WI38 (cell line): ENCODE measurements around the gene PRRG4.
A peak's percentile ranks its signal among the peaks of the same experiment; 100 is the strongest.
"Not testable (repeated sequence)": the region's sequence is repeated elsewhere in the genome, so short reads cannot be mapped to it uniquely, and the experiment has no call there.

ENCODE experiments used
- H3K4me3 ChIP-seq: 2 replicates; pipeline ENCODE4 v1.5.1; 2011; ENCODE audit warnings: low read depth, mild to moderate bottlenecking, control low read depth, low read length
- CTCF ChIP-seq: IDR thresholded peaks from 2 replicates; pipeline ENCODE4 v1.5.1; 2012; ENCODE audit warnings: low read depth, mild to moderate bottlenecking, control low read depth, low read length

PRRG4 gene

DNA sequence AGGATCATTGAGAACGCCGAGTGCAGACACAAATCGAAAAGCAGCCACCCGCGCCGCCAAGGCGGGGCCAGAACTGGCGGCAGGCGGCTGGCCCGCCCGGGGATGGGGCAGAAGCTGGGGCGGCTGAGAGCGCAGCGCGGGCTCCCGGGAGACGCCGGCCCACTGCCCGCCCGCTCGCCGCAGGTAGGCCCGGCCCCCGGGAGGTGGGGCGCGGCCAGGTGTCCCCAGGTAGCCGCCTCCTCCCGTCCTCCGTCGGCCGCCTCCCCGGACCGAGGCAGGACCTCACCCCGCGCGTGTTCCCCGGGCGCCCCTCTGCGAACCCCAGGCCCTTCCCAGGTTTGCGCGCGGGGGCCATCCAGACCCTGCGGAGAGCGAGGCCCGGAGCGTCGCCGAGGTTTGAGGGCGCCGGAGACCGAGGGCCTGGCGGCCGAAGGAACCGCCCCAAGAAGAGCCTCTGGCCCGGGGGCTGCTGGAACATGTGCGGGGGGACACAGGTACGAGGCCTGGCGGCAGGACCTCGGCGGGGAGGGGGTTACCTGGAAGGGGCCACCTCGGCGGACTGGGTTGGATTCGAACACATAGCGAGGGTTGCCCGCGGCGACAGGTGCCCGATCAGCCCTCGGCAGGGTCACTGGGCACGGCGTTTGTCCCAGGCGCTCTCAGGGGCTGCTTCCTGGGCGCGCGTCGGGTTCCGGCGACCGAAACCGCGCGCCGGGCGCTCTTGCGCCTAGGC, at the start of gene PRRG4:
Gene PRRG4 (plus strand): TSS at position 248 of the 733 bp plus-strand sequence. CDS start 603 bp downstream, outside the sequence.
- H3K4me3 ChIP-seq, result peak within 1 kb of the TSS; percentile 63

GRCh38 chr11:32780839-32781238, 48.9 kb upstream of the PRRG4 start:
- not testable (repeated sequence) for H3K4me3 ChIP-seq

More for the DNA sequence above, at the start of gene PRRG4:
- TF ChIP-seq CTCF, result no peak

DNA sequence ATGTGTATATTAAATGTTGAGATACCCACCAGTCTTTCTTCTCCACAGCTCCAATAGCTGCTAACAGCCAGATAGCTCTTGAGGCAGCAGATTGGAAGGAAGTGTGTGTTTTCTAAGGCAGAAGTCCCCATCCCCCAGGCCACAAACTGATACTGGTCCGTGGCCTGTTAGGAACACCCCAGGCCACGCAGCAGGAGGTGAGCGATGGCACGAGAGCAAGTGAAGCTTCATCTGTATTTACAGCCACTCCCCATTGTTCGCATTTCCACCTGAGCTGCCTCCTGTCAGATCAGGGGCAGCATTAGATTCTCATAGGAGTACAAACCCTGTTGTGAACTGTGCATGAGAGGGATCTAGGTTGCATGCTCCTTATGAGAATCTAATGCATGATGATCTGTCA, 48.0 kb upstream of the PRRG4 start:
- no peak overlapping the region for H3K4me3 ChIP-seq
- TF ChIP-seq CTCF, result no peak

DNA sequence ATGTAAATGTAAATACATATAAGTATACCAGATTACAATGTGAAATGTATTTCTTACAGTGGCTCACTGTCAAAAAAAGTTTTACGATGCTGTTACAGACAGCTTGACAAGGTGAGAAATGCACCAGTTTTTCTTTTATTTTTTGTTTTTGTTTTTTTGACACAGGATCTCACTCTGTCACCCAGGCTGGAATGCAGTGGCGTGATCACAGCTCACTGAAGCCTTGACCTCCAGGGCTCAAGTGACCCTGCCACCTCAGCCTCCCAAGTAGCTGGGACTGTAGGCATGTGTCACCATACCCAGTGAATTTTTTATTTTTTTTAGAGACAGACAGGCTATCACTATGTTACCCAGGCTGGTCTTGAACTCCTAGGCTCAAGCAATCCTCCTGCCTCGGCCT, 44.5 kb upstream of the PRRG4 start:
- TF ChIP-seq CTCF, result no peak
- H3K4me3 ChIP-seq, result no peak overlapping the region

- no peak for TF ChIP-seq CTCF
- H3K4me3 ChIP-seq, result no peak overlapping the region
These were observed 42.9 kb upstream of the PRRG4 start for GRCh38 chr11:32786811-32787210.

GRCh38 chr11:32790916-32791315, 38.8 kb upstream of the PRRG4 start:
- no peak for TF ChIP-seq CTCF

DNA sequence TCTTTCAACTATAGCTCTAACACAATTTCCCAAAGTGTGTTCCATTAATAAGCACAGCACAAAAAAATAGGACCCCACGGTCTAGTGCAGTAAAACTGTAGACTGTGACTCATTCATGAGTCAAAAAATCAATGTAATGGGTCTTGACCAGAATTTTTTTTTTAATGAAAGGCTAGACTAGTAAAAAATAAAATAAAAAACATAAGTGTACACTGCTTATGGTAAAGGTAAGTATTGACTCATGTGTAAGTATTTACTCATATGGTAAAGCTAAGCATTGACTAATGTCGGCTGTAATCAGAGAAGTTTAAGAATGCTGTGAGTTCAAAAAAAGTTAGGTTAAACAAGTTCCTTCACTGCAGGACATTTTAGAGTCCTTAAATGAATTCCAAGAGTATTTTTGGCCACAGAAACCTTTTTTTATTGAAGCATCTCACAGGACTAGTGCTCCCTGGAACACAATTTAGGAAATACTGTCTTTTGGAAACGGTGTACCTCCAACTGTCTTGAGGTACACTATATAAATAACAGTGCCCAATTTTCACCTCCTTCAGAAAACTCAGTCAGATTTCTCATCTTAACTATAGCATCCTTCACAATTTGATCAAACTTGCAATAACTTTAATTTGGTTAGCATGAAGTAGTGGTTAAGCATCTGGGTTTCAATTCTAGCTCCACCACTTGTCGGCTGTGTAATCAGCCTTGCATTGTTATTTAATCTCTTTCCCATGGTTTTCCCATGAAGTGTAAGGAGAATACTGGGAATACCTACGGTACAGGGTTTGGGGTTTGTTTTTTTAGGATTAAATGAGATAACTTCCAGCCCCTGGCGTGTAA, 37.4 kb upstream of the PRRG4 start:
- H3K4me3 ChIP-seq, result no peak overlapping the region
- TF ChIP-seq CTCF, result no peak

More at GRCh38 chr11:32790916-32791315, 38.8 kb upstream of the PRRG4 start:
- no peak overlapping the region for H3K4me3 ChIP-seq
